ENCODE measurements around the gene C4orf54.

The C4orf54 gene

GRCh38 chr4:99645036-99645435, 12.6 kb downstream of the C4orf54 start:
- Mint-ChIP-seq H3K27ac (no peak overlapping the region), H3K27me3 (peaks cover 14% of the 10 kb centered on the region), H3K4me1 (no peaks in the 10 kb centered on the region), H3K36me3 (no peaks in the 10 kb centered on the region), H3K4me3 (no peak overlapping the region), H3K9me3 (no peaks in the 10 kb centered on the region)
- no peak for DNase-seq
- CTCF ChIA-PET: interaction anchor here (1.5 kb wide), 1 partner anchor 163 kb away, joined by 5 read pairs; no protein-coding TSS in a partner anchor

- no peak for DNase-seq
- Mint-ChIP-seq H3K27me3 (peaks cover 11% of the 10 kb centered on the region), H3K4me3 (no peak overlapping the region), H3K9me3 (no peaks in the 10 kb centered on the region), H3K36me3 (no peaks in the 10 kb centered on the region), H3K4me1 (no peaks in the 10 kb centered on the region), H3K27ac (no peak overlapping the region)
- CTCF ChIA-PET: interaction anchor here (1.5 kb wide), 1 partner anchor 164 kb away, joined by 5 read pairs; no protein-coding TSS in a partner anchor
Observed at GRCh38 chr4:99644453-99644852, 13.2 kb downstream of the C4orf54 start.

GRCh38 chr4:99642725-99643489, 14.7 kb downstream of the C4orf54 start:
- CTCF ChIA-PET: no interaction called here
- Mint-ChIP-seq H3K9me3 (no peaks in the 10 kb centered on the region), H3K27ac (no peak overlapping the region), H3K4me1 (no peaks in the 10 kb centered on the region), H3K36me3 (no peaks in the 10 kb centered on the region), H3K4me3 (no peak overlapping the region), H3K27me3 (peaks cover 8% of the 10 kb centered on the region)
- DNase-seq: no peak

GRCh38 chr4:99640676-99641075, 17.0 kb downstream of the C4orf54 start:
- Mint-ChIP-seq H3K27me3 (peaks cover 4% of the 10 kb centered on the region), H3K4me3 (no peak overlapping the region), H3K9me3 (no peaks in the 10 kb centered on the region), H3K4me1 (no peaks in the 10 kb centered on the region), H3K36me3 (no peaks in the 10 kb centered on the region), H3K27ac (no peak overlapping the region)
- CTCF ChIA-PET: no interaction called here
- no peak for DNase-seq

GRCh38 chr4:99637174-99637573, 20.5 kb downstream of the C4orf54 start:
- CTCF ChIA-PET: no interaction called here
- no peak overlapping the region for H3K27ac Mint-ChIP-seq
- H3K36me3 Mint-ChIP-seq: no peaks in the 10 kb centered on the region
- no peaks in the 10 kb centered on the region for H3K27me3 Mint-ChIP-seq
- no peaks in the 10 kb centered on the region for H3K9me3 Mint-ChIP-seq
- H3K4me1 Mint-ChIP-seq: no peaks in the 10 kb centered on the region
- DNase-seq: no peak
- H3K4me3 Mint-ChIP-seq: no peak overlapping the region

- Mint-ChIP-seq H3K4me3 (no peak overlapping the region), H3K27me3 (no peaks in the 10 kb centered on the region), H3K4me1 (no peaks in the 10 kb centered on the region), H3K9me3 (no peaks in the 10 kb centered on the region), H3K36me3 (no peaks in the 10 kb centered on the region), H3K27ac (no peak overlapping the region)
- no peak for DNase-seq
- CTCF ChIA-PET: no interaction called here
Observed at GRCh38 chr4:99636422-99636821, 21.2 kb downstream of the C4orf54 start.

- CTCF ChIA-PET: no interaction called here
- Mint-ChIP-seq H3K9me3 (no peaks in the 10 kb centered on the region), H3K27ac (no peak overlapping the region), H3K27me3 (no peaks in the 10 kb centered on the region), H3K36me3 (no peaks in the 10 kb centered on the region), H3K4me3 (no peak overlapping the region), H3K4me1 (no peaks in the 10 kb centered on the region)
- DNase-seq: no peak
Observed at GRCh38 chr4:99635601-99636000, 22.0 kb downstream of the C4orf54 start.

- CTCF ChIA-PET: no interaction called here
- Mint-ChIP-seq H3K27ac (no peak overlapping the region), H3K4me1 (peaks cover 5% of the 10 kb centered on the region), H3K27me3 (no peaks in the 10 kb centered on the region), H3K9me3 (no peaks in the 10 kb centered on the region), H3K4me3 (no peak overlapping the region), H3K36me3 (no peaks in the 10 kb centered on the region)
- DNase-seq: no peak
Observed at GRCh38 chr4:99634742-99635360, 22.8 kb downstream of the C4orf54 start.

GRCh38 chr4:99633772-99634171, 23.9 kb downstream of the C4orf54 start:
- H3K27me3 Mint-ChIP-seq: no peaks in the 10 kb centered on the region
- CTCF ChIA-PET: interaction anchor here (1.5 kb wide), 1 partner anchor 174 kb away, joined by 3 read pairs; no protein-coding TSS in a partner anchor
- DNase-seq: no peak
- H3K27ac Mint-ChIP-seq: no peak overlapping the region
- H3K36me3 Mint-ChIP-seq: no peaks in the 10 kb centered on the region
- no peak overlapping the region for H3K4me3 Mint-ChIP-seq
- no peaks in the 10 kb centered on the region for H3K9me3 Mint-ChIP-seq
- peaks cover 13% of the 10 kb centered on the region for H3K4me1 Mint-ChIP-seq

- no peak for DNase-seq
- no peak overlapping the region for H3K4me3 Mint-ChIP-seq
- no peaks in the 10 kb centered on the region for H3K27me3 Mint-ChIP-seq
- peaks cover 13% of the 10 kb centered on the region for H3K4me1 Mint-ChIP-seq
- H3K36me3 Mint-ChIP-seq: no peaks in the 10 kb centered on the region
- H3K9me3 Mint-ChIP-seq: no peaks in the 10 kb centered on the region
- CTCF ChIA-PET: interaction anchor here (1.2 kb wide), 1 partner anchor 177 kb away, joined by 3 read pairs; no protein-coding TSS in a partner anchor
- H3K27ac Mint-ChIP-seq: no peak overlapping the region
Observed at GRCh38 chr4:99630857-99631360, 26.7 kb downstream of the C4orf54 start.

- no peak overlapping the region for H3K27ac Mint-ChIP-seq
- no peak overlapping the region for H3K4me3 Mint-ChIP-seq
- no peaks in the 10 kb centered on the region for H3K36me3 Mint-ChIP-seq
- no peak for DNase-seq
- CTCF ChIA-PET: interaction anchor here (0.7 to 1.2 kb wide), 2 partner anchors 9 to 178 kb away, joined by 3 read pairs; no protein-coding TSS in a partner anchor
- no peaks in the 10 kb centered on the region for H3K9me3 Mint-ChIP-seq
- H3K4me1 Mint-ChIP-seq: peaks cover 13% of the 10 kb centered on the region
- no peaks in the 10 kb centered on the region for H3K27me3 Mint-ChIP-seq
Observed at GRCh38 chr4:99629962-99630554, 27.6 kb downstream of the C4orf54 start.

GRCh38 chr4:99628040-99628439, 29.6 kb downstream of the C4orf54 start:
- H3K27ac Mint-ChIP-seq: no peak overlapping the region
- DNase-seq: no peak
- no peaks in the 10 kb centered on the region for H3K36me3 Mint-ChIP-seq
- H3K4me1 Mint-ChIP-seq: peaks cover 16% of the 10 kb centered on the region
- no peaks in the 10 kb centered on the region for H3K9me3 Mint-ChIP-seq
- no peaks in the 10 kb centered on the region for H3K27me3 Mint-ChIP-seq
- CTCF ChIA-PET: interaction anchor here (0.7 kb wide), 1 partner anchor 53 kb away, joined by 3 read pairs; no protein-coding TSS in a partner anchor
- no peak overlapping the region for H3K4me3 Mint-ChIP-seq

GRCh38 chr4:99625369-99625768, 32.3 kb downstream of the C4orf54 start:
- Mint-ChIP-seq H3K4me1 (peaks cover 16% of the 10 kb centered on the region), H3K4me3 (no peak overlapping the region), H3K36me3 (no peaks in the 10 kb centered on the region), H3K27me3 (no peaks in the 10 kb centered on the region), H3K9me3 (no peaks in the 10 kb centered on the region), H3K27ac (no peak overlapping the region)
- CTCF ChIA-PET: no interaction called here
- no peak for DNase-seq

- peaks cover 5% of the 10 kb centered on the region for H3K4me1 Mint-ChIP-seq
- no peaks in the 10 kb centered on the region for H3K27me3 Mint-ChIP-seq
- CTCF ChIA-PET: no interaction called here
- no peak overlapping the region for H3K4me3 Mint-ChIP-seq
- no peak overlapping the region for H3K27ac Mint-ChIP-seq
- DNase-seq: no peak
- H3K36me3 Mint-ChIP-seq: no peaks in the 10 kb centered on the region
- no peaks in the 10 kb centered on the region for H3K9me3 Mint-ChIP-seq
Observed at GRCh38 chr4:99624141-99624719, 33.4 kb downstream of the C4orf54 start.
